HEK293 (cell line): ENCODE results near the gene KLHDC9.

Experiments used
- CTCF ChIA-PET: fragments of 350-600 bp; formaldehyde crosslinking; extraction: SDS; loops from one replicate; lab custom pipeline; 2021; ENCODE audit warnings: antibody characterized with exemption; lab: Yijun Ruan, JAX
- POLR2A ChIA-PET: fragments of 300-600 bp; formaldehyde crosslinking; extraction: SDS; loops from one replicate; lab custom pipeline; 2020; ENCODE audit warnings: antibody characterized with exemption, inconsistent platforms; lab: Yijun Ruan, JAX
- H3K27ac ChIP-seq: fragments of 200-500 bp; sonication (Bioruptor generic); 2 replicates; pipeline ENCODE4 v1.5.1; 2014; ENCODE audit warnings: low read depth, low read length, control low read depth, inconsistent platforms; ENCODE audit errors: extremely low read depth
- H3K36me3 ChIP-seq, 2 experiments: fragments of 200-500 bp in 1 of 2; sonication (Bioruptor generic) in 1 of 2; 1 replicate in 1 of 2; 2 replicates in 1 of 2; pipeline ENCODE4 v1.5.1; 2014 to 2017; ENCODE audit warnings: inconsistent platforms in 2 of 2, low read length in 2 of 2; ENCODE audit not compliant: control insufficient read depth in 2 of 2, insufficient read depth in 1 of 2
- H3K4me1 ChIP-seq: fragments of 200-500 bp; sonication (Bioruptor generic); 2 replicates; pipeline ENCODE4 v1.5.1; 2014; ENCODE audit warnings: mild to moderate bottlenecking, low read length, inconsistent platforms; ENCODE audit not compliant: control insufficient read depth, insufficient read depth
- H3K4me3 ChIP-seq: 2 replicates; pipeline ENCODE4 v1.5.1; 2011; ENCODE audit warnings: low read depth, mild to moderate bottlenecking, control low read depth, low read length, moderate library complexity
- H3K9me3 ChIP-seq: fragments of 200-500 bp; sonication (Bioruptor generic); 2 replicates; pipeline ENCODE4 v1.5.1; 2014; ENCODE audit warnings: low read depth, low read length, inconsistent platforms; ENCODE audit not compliant: control insufficient read depth, insufficient read depth
- BCL11A ChIP-seq: fragments of 450-650 bp; formaldehyde crosslinking; IDR thresholded peaks from 2 replicates; pipeline ENCODE4 v1.5.1; 2016; ENCODE audit warnings: low read depth, missing biosample characterization, missing genetic modification characterization
- FEZF1 ChIP-seq: fragments of 450-650 bp; formaldehyde crosslinking; IDR thresholded peaks from 2 replicates; pipeline ENCODE4 v1.5.1; 2016; ENCODE audit warnings: missing biosample characterization, missing genetic modification characterization
- GFI1B ChIP-seq: fragments of 450-650 bp; formaldehyde crosslinking; IDR thresholded peaks from 2 replicates; pipeline ENCODE4 v1.5.1; 2016; ENCODE audit warnings: missing biosample characterization, missing genetic modification characterization
- SETDB1 ChIP-seq: IDR thresholded peaks from one replicate; pipeline ENCODE4 v1.6.1; 2017; ENCODE audit warnings: mild to moderate bottlenecking, low read length, moderate library complexity, mixed read lengths; ENCODE audit not compliant: insufficient read length
- TRIM28 ChIP-seq: IDR thresholded peaks from 2 replicates; pipeline ENCODE4 v1.6.1; 2011; ENCODE audit warnings: low read length, control low read depth, borderline replicate concordance
- WT1 ChIP-seq: fragments of 450-650 bp; formaldehyde crosslinking; IDR thresholded peaks from 2 replicates; pipeline ENCODE4 v1.5.1; 2016; ENCODE audit warnings: missing biosample characterization, missing genetic modification characterization
- ZBTB44 ChIP-seq: fragments of 450-650 bp; IDR thresholded peaks from 2 replicates; pipeline ENCODE4 v1.5.1; 2018; ENCODE audit warnings: missing biosample characterization, mild to moderate bottlenecking, missing genetic modification characterization
- ZFP3 ChIP-seq: fragments of 450-650 bp; formaldehyde crosslinking; IDR thresholded peaks from 2 replicates; pipeline ENCODE4 v1.5.1; 2016; ENCODE audit warnings: low read depth, missing biosample characterization, missing genetic modification characterization
- ZFP37 ChIP-seq: fragments of 450-650 bp; formaldehyde crosslinking; IDR thresholded peaks from 2 replicates; pipeline ENCODE4 v1.5.1; 2016; ENCODE audit warnings: missing biosample characterization, missing genetic modification characterization
- ZNF121 ChIP-seq: fragments of 450-650 bp; formaldehyde crosslinking; IDR thresholded peaks from 2 replicates; pipeline ENCODE4 v1.5.1; 2016; ENCODE audit warnings: missing biosample characterization, missing genetic modification characterization
- ZNF140 ChIP-seq: fragments of 450-650 bp; formaldehyde crosslinking; IDR thresholded peaks from 2 replicates; pipeline ENCODE4 v1.5.1; 2016; ENCODE audit warnings: missing biosample characterization, missing genetic modification characterization
- ZNF146 ChIP-seq: fragments of 450-650 bp; formaldehyde crosslinking; IDR thresholded peaks from 2 replicates; pipeline ENCODE4 v1.5.1; 2016; ENCODE audit warnings: missing biosample characterization, missing genetic modification characterization
- ZNF214 ChIP-seq: fragments of 450-650 bp; formaldehyde crosslinking; IDR thresholded peaks from 2 replicates; pipeline ENCODE4 v1.5.1; 2017; ENCODE audit warnings: missing biosample characterization, mild to moderate bottlenecking, missing genetic modification characterization, borderline replicate concordance
- ZNF248 ChIP-seq: fragments of 450-650 bp; formaldehyde crosslinking; IDR thresholded peaks from 2 replicates; pipeline ENCODE4 v1.5.1; 2017; ENCODE audit warnings: missing biosample characterization, missing genetic modification characterization
- ZNF274 ChIP-seq, 2 experiments: fragments of 200-500 bp in 1 of 2; fragments of 450-650 bp in 1 of 2; sonication (Bioruptor generic) in 1 of 2; formaldehyde crosslinking in 1 of 2; IDR thresholded peaks; 2 replicates each; pipeline versions ENCODE4 v1.5.1 to v1.6.1; 2014 to 2016; ENCODE audit warnings: borderline replicate concordance in 1 of 2, inconsistent platforms in 1 of 2, low read length in 1 of 2, missing biosample characterization in 1 of 2, missing genetic modification characterization in 1 of 2
- ZNF544 ChIP-seq: fragments of 450-650 bp; formaldehyde crosslinking; IDR thresholded peaks from 2 replicates; pipeline ENCODE4 v1.5.0; 2017; ENCODE audit warnings: missing biosample characterization, missing genetic modification characterization
- ZNF548 ChIP-seq: fragments of 450-650 bp; formaldehyde crosslinking; IDR thresholded peaks from 2 replicates; pipeline ENCODE4 v1.5.1; 2016; ENCODE audit warnings: missing biosample characterization, missing genetic modification characterization
- ZNF768 ChIP-seq: fragments of 450-650 bp; formaldehyde crosslinking; IDR thresholded peaks from 2 replicates; pipeline ENCODE4 v1.5.1; 2018; ENCODE audit warnings: missing biosample characterization, mild to moderate bottlenecking, missing genetic modification characterization
- ZNF791 ChIP-seq: fragments of 450-650 bp; formaldehyde crosslinking; IDR thresholded peaks from 2 replicates; pipeline ENCODE4 v1.5.1; 2016; ENCODE audit warnings: missing biosample characterization, missing genetic modification characterization
- TF ChIP-seq, protein P1 (sequence below): fragments of 450-650 bp; formaldehyde crosslinking; IDR thresholded peaks from 2 replicates; pipeline ENCODE4 v1.5.1; 2016; ENCODE audit warnings: missing biosample characterization, missing genetic modification characterization, borderline replicate concordance
- TF ChIP-seq, protein P2 (sequence below): fragments of 450-650 bp; formaldehyde crosslinking; IDR thresholded peaks from 2 replicates; pipeline ENCODE4 v1.5.1; 2017; ENCODE audit warnings: missing biosample characterization, missing genetic modification characterization

KLHDC9 gene

DNA sequence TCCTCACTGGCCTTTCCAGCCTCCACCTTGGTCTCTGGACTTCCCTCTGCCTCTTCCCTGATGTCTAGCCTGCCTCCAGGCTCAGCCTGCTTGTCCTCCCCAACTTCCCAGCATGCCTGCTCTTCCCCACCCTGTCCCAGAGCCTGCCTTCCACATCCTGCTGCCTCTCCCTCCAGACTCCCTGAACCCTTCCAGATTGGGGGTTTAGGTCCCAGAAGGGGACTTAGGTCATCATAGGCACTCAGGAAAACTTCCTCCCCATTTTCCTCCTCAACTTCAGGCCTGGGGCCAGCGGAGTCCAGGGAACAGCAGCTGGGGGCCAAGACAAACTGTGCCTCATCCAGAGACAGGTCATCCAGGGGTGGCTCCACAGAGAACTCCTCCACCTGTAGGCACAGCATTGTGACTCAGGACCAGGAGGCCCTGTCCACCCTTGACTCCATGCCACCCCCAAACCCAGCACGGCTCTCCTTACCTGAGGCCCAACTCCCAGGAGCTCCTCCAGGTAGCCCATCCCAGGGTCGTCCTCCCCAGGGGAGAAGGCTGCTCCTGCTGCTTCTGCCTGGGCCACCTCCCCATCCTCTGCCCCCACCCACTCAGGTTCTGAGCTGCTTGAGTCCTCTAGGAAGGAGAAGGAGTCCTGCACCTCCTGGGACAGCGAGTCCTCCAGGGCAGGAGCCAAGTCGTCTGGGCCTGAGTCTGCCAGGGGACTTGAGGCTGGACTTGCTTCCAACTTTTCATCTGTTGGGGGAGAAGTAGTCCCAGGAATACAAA, 49.0 kb upstream of the KLHDC9 start:
- Histone ChIP-seq H3K9me3 (no peaks in the 10 kb centered on the region), H3K36me3 (no peaks in the 10 kb centered on the region), H3K4me3 (no peak overlapping the region), H3K4me1 (0 out of 2 replicates have a peak, but pooled peaks cover 4% of the 10 kb centered on the region), H3K27ac (no peak overlapping the region)
- TF ChIP-seq SETDB1 (no peak), ZNF140 (no peak), ZNF248 (tag by site-specific recombination) (no peak), ZNF274 (IDR thresholded peaks at IDR 0.05; ENCODE audit: low read length) (no peak), ZNF274 (tag by site-specific recombination; IDR thresholded peaks at IDR 0.05; ENCODE audit: borderline replicate concordance) (peak; percentile 95), FEZF1 (tag by site-specific recombination) (no peak), TRIM28 (peak; percentile 40; the same call in 1 of the 2 replicates), ZFP37 (tag by site-specific recombination) (no peak), ZNF146 (no peak)
- CTCF ChIA-PET = interaction anchor here (0.5 to 1.3 kb wide), 2 partner anchors 10 to 12 kb away, joined by 3 to 4 read pairs; partner anchors contain the start of gene TSTD1
- POLR2A ChIA-PET = interaction anchor here (1.2 kb wide), 1 partner anchor 98 kb away, joined by 4 read pairs; no protein-coding TSS in a partner anchor

- TF ChIP-seq ZNF544 (tag by site-specific recombination) (no peak), ZFP3 (tag by site-specific recombination) (no peak), ZNF791 (no peak), ZNF146 (no peak)
- TF ChIP-seq, all 188 proteins: peak for 0
- Histone ChIP-seq H3K4me3 (no peak overlapping the region), H3K9me3 (no peaks in the 10 kb centered on the region), H3K27ac (no peak overlapping the region), H3K4me1 (no peaks in the 10 kb centered on the region), H3K36me3 (no peaks in the 10 kb centered on the region)
- ChIA-PET POLR2A (interaction anchor here (1.1 kb wide), 1 partner anchor 66 kb away, joined by 4 read pairs; no protein-coding TSS in a partner anchor), CTCF (no interaction called here)
These were observed 46.9 kb upstream of the KLHDC9 start for GRCh38 chr1:161051219-161051618.

DNA sequence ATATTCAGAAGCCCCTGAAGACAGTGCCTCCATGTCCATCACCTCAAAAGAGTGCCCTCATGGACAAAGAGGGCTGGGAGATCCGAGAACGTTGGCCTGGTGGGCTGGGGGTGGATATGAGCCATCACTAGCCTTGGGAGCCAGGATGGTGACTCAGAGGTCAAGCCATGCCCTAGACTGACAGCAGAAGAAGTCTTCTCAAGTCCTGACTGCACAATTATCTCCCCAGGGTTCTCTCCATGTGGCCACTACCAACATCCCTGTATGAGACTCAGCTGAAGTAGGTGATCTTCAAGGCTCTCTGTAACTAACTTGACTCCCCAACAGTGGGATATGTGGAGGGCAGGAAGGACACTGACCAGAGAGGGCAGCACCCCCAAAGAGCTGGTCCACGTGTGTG, 45.3 kb upstream of the KLHDC9 start:
- CTCF ChIA-PET = no interaction called here
- H3K4me3 ChIP-seq = no peak overlapping the region
- POLR2A ChIA-PET = no interaction called here
- H3K36me3 ChIP-seq = no peaks in the 10 kb centered on the region
- no peaks in the 10 kb centered on the region for H3K9me3 ChIP-seq
- H3K4me1 ChIP-seq = no peaks in the 10 kb centered on the region
- no peak overlapping the region for H3K27ac ChIP-seq
- TF ChIP-seq BCL11A (tag by site-specific recombination) (no peak), ZNF214 (tag by site-specific recombination) (no peak), WT1 (no peak), ZNF768 (no peak)

DNA sequence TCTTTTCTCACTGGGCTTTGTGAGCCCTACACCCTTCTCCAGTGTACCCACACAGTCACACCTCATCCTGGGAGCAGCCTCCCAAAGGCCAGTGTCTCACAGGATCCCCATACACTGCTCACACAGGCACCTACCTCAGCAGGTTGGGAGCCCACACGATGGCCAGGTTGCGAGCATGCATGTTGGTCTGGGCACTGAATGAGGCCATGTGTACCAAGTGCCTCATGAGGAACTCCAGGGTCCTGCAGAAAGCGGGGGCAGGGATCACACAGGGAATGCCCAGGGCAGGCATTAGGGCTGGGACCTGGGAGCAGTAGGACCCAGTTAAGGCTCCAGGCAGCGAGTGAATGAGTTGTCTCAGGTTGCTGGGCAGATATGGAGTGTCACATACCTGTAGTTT, 43.9 kb upstream of the KLHDC9 start:
- Histone ChIP-seq H3K36me3 (no peaks in the 10 kb centered on the region), H3K9me3 (no peaks in the 10 kb centered on the region), H3K4me3 (no peak overlapping the region), H3K27ac (no peak overlapping the region)
- POLR2A ChIA-PET = interaction anchor here (0.6 to 1.7 kb wide), 2 partner anchors 9 to 36 kb away, joined by 3 to 8 read pairs; partner anchors contain the start of gene USF1
- TF ChIP-seq ZNF121 (tag by site-specific recombination) (no peak), GFI1B (tag by site-specific recombination) (no peak), ZNF548 (tag by site-specific recombination) (no peak), ZBTB44 (tag by site-specific recombination) (no peak), ZNF274 (IDR thresholded peaks at IDR 0.05; ENCODE audit: low read length) (no peak), ZNF274 (tag by site-specific recombination; IDR thresholded peaks at IDR 0.05; ENCODE audit: borderline replicate concordance) (no peak)
- TF ChIP-seq, protein P1, sequence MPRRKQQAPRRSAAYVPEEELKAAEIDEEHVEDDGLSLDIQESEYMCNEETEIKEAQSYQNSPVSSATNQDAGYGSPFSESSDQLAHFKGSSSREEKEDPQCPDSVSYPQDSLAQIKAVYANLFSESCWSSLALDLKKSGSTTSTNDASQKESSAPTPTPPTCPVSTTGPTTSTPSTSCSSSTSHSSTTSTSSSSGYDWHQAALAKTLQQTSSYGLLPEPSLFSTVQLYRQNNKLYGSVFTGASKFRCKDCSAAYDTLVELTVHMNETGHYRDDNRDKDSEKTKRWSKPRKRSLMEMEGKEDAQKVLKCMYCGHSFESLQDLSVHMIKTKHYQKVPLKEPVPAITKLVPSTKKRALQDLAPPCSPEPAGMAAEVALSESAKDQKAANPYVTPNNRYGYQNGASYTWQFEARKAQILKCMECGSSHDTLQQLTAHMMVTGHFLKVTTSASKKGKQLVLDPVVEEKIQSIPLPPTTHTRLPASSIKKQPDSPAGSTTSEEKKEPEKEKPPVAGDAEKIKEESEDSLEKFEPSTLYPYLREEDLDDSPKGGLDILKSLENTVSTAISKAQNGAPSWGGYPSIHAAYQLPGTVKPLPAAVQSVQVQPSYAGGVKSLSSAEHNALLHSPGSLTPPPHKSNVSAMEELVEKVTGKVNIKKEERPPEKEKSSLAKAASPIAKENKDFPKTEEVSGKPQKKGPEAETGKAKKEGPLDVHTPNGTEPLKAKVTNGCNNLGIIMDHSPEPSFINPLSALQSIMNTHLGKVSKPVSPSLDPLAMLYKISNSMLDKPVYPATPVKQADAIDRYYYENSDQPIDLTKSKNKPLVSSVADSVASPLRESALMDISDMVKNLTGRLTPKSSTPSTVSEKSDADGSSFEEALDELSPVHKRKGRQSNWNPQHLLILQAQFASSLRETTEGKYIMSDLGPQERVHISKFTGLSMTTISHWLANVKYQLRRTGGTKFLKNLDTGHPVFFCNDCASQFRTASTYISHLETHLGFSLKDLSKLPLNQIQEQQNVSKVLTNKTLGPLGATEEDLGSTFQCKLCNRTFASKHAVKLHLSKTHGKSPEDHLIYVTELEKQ (tag by site-specific recombination) = no peak
- TF ChIP-seq, protein P2, sequence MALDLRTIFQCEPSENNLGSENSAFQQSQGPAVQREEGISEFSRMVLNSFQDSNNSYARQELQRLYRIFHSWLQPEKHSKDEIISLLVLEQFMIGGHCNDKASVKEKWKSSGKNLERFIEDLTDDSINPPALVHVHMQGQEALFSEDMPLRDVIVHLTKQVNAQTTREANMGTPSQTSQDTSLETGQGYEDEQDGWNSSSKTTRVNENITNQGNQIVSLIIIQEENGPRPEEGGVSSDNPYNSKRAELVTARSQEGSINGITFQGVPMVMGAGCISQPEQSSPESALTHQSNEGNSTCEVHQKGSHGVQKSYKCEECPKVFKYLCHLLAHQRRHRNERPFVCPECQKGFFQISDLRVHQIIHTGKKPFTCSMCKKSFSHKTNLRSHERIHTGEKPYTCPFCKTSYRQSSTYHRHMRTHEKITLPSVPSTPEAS = no peak
- TF ChIP-seq, all 188 proteins: peak for 0
- H3K4me1 ChIP-seq = no peaks in the 10 kb centered on the region
- CTCF ChIA-PET = interaction anchor here (0.5 to 1.1 kb wide), 6 partner anchors 17 to 228 kb away, joined by 3 to 6 read pairs (median 4); no protein-coding TSS in a partner anchor
